ENCODE data around the gene CARS2. TPM values are rescaled to one million over a fixed set of nuclear protein-coding genes. Genes with fewer than 3 reads are reported as not detected.

The CARS2 gene
- total RNA-seq, 1 donor from 2014 or later: 57.1 TPM

GRCh38 chr13:110653851-110654250 lies 52.1 kb downstream of the CARS2 start:
- peak; percentile 87 for DNase-seq (ENCODE audit: low spot score)

DNA sequence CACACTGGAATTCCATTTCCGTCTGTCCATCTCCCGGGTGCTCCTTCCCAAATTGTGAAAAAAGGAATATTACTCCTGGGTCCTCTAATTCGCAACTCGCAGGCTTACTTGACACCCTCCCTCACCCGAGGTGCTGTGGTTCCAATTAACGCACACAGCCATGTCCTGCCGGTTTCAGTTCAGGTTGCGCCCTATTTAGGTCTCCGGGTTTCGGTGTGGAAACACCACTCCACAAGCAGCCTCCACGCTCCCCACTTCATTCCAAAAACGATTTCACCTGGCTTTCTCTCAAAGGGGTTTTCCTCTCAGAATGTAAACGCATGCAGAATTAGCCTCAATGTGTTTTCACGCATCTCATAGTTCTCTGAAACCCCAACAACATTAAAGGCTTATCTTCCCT lies 52.6 kb downstream of the CARS2 start:
- peak; percentile 81 for DNase-seq (ENCODE audit: low spot score)

DNA sequence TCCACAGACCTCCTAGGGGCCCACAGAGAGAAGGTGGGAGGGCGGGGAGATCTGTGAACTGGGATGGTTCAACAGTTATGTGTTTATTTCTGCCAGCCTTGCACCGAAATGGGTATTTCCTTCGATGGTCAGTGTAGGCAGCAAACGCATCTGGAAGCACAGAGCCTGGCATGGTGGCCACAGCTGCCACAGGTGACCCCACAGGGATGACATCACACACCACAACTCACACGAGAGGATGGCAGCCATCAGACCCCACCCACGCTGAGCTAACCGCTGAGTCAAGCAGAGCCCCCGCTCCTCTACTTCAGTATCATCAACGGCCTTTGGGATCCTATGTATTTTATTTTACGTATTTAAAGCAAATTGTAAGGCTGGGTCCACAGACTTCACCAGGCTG lies 53.2 kb downstream of the CARS2 start:
- DNase-seq (ENCODE audit: low spot score): no peak

DNA sequence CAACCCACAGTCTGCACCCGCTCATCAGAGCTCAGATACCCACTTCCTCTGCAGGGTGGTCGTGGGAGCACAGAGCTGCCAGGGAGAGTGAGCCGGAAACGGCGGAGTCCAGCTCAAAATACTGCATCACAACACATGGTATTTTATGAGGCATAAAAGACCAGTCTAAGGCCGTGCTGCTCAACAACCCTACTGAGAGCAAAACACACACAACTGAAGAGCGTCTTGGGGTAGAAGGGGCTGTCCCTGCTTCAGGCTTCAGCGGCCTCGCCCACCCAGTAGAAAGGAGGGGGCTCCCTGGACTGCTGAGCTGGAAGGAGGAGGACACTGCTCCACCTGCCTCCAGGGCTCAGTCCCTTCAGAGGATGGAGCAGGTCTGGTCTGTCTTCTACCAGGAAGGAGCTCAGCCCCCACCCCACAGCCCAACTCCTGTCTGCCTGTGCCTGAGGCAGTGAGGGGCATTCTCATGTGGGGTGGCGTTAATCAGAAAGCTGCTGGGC lies 53.6 kb downstream of the CARS2 start:
- DNase-seq (ENCODE audit: low spot score): no peak

DNA sequence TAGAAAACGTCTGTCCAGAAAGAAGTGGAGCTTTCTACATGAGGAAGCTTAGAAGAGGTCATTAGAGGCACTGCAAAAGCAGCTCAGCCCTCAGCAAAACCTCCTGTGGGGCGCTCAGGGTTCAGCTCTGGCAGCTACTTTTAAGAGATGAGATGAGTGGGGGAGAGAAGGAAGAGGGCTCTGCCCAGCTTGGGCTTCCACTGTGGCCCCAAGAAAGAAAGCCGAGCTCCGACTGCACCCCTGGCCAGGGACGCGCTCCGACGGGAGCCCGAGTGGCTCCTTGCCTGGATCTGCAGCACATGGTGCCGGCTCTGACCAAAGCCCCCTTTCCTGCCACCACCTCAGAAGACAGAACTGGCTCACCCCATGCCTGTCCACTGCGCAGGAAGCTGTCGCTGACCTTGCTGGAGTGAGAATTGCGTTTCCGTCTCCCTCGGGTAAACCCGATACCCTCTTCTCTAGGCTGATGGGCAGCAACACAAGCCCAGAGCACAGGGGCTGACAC lies 54.1 kb downstream of the CARS2 start:
- DNase-seq (ENCODE audit: low spot score): peak; percentile 69

GRCh38 chr13:110651271-110651670 lies 54.6 kb downstream of the CARS2 start:
- DNase-seq (ENCODE audit: low spot score): no peak

DNA sequence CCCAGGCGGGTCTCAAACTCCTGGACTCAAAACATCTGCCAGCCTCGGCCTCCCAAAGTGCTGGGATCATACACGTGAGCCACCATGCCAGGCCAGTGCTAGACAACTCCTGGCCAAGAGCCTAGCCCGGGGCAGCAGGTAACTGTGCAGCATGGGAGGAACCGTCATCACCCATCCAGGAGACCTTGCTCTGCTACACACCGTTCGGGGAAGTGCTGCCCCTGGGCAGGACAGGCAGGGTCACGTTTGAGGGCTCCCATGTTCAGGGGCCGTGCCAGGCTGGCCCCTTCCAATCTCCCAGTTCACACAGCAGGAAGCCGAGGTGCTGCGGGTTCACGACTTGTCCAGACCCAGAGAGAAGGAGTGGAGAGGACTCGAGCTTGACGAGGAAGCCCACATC lies 55.5 kb downstream of the CARS2 start:
- DNase-seq (ENCODE audit: low spot score): peak; percentile 65

- no peak for DNase-seq (ENCODE audit: low spot score)
Observed at GRCh38 chr13:110649551-110649950, 56.4 kb downstream of the CARS2 start.

- peak; percentile 78 for DNase-seq (ENCODE audit: low spot score)
Observed at GRCh38 chr13:110648848-110649421, 57.0 kb downstream of the CARS2 start.

GRCh38 chr13:110648146-110648819 lies 57.6 kb downstream of the CARS2 start:
- no peak for DNase-seq (ENCODE audit: low spot score)

- DNase-seq (ENCODE audit: low spot score): peak; percentile 72
Observed at GRCh38 chr13:110647365-110647737, 58.6 kb downstream of the CARS2 start.

DNA sequence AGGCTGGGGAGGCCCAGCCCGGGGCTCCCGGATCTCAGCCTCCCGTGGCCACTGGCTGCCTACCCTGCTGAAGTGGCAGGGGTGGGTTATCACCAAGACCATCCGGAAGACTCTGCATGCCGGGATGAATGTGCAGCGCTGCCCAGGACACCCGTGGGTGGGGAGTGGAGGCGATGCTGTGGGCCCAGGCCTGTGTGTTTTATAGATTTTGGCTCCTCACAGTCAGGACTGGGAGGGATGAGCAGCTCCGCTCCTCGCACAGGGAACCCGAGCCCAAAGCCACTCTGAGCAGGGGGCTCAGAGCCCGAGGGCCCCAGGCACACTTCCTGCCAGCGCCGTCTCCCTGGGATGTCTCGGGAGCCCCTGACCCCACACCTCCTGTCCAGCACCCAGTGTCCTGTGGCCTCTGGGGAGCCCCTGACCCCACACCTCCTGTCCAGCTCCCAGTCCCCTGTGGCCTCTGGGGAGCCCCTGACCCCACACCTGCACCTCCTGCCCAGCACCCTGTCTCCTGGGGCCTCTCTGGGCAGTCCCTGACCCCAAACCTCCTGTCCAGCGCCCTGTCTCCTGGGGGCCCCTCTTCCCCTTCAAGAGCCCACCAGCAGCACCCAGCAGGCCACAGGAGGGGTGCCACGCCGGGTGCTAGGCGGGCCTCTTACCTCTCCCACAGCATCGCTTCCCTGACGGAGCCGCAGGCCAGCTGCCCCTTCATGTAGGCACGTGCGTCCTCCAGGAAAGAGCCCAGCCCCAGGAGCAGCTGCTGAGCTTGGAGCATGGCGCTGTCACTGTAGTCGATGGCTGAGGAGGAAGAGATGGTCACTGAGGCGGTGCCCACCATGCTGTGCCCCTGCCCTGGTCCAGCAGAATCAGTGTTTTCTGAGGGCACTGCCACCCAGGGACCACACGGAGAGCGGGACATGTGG lies 59.2 kb downstream of the CARS2 start:
- DNase-seq (ENCODE audit: low spot score): peak; percentile 83

DNA sequence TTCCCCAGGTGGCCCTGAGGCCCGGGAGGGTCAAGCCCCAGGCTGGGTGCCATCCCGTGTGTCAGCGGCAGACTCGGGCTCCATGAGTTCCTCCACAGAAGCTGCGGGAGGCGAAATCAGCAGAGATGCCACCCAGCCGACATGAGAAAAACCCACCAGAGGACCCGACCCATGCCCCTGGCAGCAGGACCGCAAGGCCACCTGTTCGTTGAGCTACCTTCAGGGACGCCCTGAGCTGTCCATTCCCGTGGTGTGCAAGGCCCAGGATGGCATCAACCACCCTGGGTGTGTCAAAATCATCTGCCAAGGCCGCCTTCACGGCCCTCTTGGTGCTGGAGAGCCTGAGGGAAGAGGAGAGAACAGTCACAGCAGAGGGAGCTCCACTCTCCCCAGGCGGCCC lies 60.2 kb downstream of the CARS2 start:
- DNase-seq (ENCODE audit: low spot score): peak; percentile 82

GRCh38 chr13:110644892-110645521 lies 60.9 kb downstream of the CARS2 start:
- peak; percentile 89 for DNase-seq (ENCODE audit: low spot score)

DNA sequence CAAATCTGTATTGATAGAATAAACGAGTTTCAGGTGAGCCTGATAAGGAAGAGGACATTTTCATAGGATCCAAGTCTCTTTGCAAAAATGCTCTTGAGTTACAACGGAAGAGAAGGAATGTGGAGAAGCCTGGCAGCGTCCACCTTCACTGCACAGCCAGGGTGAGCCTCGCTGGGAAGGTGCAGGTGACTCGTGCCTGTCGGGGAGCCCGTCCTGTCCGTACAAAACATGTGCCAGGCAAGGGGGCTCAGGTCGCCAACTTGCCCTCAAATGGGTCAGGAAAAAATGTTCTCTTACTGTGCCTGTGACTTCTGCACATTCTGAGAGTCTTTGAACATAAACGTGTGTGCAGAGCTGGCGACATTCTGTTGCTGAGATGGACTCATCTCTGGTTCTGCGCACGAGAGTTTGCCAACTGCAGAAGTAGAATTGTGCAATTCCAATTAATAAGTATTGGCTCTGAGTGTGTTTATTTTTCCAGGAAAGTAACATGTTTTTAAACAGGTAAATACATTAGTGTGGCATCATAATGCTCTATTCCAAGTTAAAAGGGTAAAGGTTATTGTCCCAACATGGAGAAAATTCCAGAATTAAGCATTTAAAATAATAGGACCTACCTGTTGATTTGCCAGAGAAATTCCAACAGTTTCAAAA lies 62.0 kb downstream of the CARS2 start:
- DNase-seq (ENCODE audit: low spot score): peak; percentile 60

- DNase-seq (ENCODE audit: low spot score): peak; percentile 67
Observed at GRCh38 chr13:110643324-110643723, 62.6 kb downstream of the CARS2 start.

- peak; percentile 81 for DNase-seq (ENCODE audit: low spot score)
Observed at GRCh38 chr13:110642291-110642981, 63.5 kb downstream of the CARS2 start.

DNA sequence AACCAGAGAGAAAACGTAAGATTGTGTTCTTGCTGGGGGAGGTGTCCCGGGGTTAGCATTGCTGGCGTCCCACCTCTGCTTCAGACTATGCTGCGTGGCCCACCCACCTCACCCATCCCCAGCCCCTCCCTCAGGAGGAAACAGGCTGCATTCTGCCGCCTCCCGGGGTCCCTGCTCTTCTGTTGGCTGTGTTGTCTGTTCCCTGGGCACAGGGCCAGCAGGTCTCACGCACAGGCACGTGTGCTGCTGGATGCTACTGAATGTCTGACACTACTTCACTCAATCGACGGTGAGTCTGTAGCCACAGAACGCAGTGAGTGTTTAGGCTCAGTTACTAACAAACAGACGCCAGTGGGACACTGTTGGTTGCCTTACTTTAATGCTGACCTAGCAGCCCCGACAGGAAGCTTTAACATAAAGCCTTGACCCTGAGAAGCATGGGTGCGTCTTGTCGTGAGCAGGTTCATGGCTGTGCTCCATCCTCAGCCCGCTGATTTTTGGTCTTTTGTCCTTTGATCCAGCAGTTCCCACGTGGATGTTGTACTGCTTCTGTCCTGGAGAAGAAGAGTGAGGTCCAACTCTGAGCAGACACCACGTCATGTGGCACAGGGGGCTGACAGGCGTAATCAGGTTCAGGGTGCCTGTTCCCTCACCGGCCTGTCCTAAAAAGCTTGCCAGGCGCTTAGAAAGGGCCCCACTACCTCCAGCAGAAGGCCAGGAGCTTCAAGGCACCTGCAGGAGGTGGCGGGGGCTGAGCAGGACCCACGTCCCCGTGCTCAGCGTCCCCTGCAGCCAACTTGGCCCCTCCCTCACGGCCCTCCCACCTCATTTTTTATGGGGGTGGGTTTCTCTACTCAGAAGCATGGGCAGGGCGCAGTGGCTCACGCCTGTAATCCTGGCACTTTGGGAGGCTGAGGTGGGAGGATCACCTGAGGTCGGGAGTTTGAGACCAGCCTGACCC lies 64.6 kb downstream of the CARS2 start:
- peak; percentile 74 for DNase-seq (ENCODE audit: low spot score)

DNA sequence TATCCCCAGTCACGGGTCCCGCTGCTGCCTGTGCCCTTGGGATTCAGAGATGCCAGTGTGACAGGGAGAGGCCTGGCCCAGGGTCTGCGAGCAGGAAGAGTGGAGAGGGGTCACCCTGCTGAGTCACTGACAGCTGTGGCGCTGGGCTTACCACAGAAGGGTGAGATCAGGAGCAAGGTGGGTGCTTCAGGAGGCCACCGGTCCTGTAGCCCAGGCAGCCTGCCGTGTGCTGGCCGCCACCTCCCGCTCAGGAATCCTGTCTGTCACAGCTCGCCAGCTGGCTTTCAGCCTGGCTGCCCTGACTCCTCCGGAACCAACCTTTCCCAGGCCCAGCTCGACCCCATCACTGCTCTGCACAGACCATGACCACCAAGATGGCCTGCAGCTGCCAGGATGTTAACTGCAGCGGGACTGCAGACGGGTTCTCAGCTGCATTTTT lies 65.3 kb downstream of the CARS2 start:
- peak; percentile 87 for DNase-seq (ENCODE audit: low spot score)
